Measurements from ENCODE around the gene HCK. TPM values are rescaled to one million over a fixed set of nuclear protein-coding genes. Genes with fewer than 3 reads are reported as not detected.

HCK gene
- total RNA-seq, 1 donor from 2014 or later: not detected

GRCh38 chr20:32111156-32111686, 59.2 kb downstream of the HCK start:
- H3K27ac Mint-ChIP-seq: peak overlapping the region; percentile 12
- no peaks in the 10 kb centered on the region for H3K9me3 Mint-ChIP-seq (ENCODE audit: low read depth)
- H3K4me1 Mint-ChIP-seq (ENCODE audit: low read depth): peaks cover 13% of the 10 kb centered on the region
- DNase-seq (ENCODE audit: low spot score, unreplicated experiment): no peak
- H3K36me3 Mint-ChIP-seq (ENCODE audit: insufficient read depth): peaks cover 2% of the 10 kb centered on the region
- peak overlapping the region; percentile 94 for H3K4me3 Mint-ChIP-seq (ENCODE audit: low read depth)
- TF ChIP-seq, protein P1, sequence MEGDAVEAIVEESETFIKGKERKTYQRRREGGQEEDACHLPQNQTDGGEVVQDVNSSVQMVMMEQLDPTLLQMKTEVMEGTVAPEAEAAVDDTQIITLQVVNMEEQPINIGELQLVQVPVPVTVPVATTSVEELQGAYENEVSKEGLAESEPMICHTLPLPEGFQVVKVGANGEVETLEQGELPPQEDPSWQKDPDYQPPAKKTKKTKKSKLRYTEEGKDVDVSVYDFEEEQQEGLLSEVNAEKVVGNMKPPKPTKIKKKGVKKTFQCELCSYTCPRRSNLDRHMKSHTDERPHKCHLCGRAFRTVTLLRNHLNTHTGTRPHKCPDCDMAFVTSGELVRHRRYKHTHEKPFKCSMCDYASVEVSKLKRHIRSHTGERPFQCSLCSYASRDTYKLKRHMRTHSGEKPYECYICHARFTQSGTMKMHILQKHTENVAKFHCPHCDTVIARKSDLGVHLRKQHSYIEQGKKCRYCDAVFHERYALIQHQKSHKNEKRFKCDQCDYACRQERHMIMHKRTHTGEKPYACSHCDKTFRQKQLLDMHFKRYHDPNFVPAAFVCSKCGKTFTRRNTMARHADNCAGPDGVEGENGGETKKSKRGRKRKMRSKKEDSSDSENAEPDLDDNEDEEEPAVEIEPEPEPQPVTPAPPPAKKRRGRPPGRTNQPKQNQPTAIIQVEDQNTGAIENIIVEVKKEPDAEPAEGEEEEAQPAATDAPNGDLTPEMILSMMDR (IDR thresholded peaks at IDR 0.05; ENCODE audit: unreplicated experiment): no peak
- H3K27me3 Mint-ChIP-seq: peaks cover 8% of the 10 kb centered on the region

DNA sequence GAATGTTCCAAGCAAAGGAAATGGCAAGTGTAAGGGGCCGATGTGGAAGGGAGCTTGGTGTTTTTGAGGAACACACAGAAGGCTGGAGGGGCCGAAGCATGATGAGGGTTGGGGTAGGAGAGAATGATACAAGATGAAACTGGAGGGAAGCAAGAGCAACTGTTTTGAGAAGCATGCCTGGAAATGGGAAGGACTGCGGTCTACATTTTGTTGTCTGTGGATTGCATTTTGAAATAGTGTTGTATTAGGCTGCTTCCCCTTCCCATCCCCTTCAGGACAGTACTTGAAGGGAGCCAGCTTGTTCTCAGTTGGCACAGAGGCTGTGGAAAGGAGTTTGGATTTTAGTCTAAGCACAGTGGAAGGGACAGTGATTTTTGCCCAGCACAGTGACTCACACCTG, 59.7 kb downstream of the HCK start:
- Mint-ChIP-seq H3K27ac (peak overlapping the region; percentile 3), H3K4me3 (ENCODE audit: low read depth) (peak overlapping the region; percentile 25)

GRCh38 chr20:32112841-32113240, 60.8 kb downstream of the HCK start:
- H3K4me3 Mint-ChIP-seq (ENCODE audit: low read depth): no peak overlapping the region
- TF ChIP-seq, protein P1 (IDR thresholded peaks at IDR 0.05; ENCODE audit: unreplicated experiment): no peak
- peaks cover 2% of the 10 kb centered on the region for H3K36me3 Mint-ChIP-seq (ENCODE audit: insufficient read depth)
- H3K9me3 Mint-ChIP-seq (ENCODE audit: low read depth): no peaks in the 10 kb centered on the region
- H3K27ac Mint-ChIP-seq: no peak overlapping the region
- no peak for DNase-seq (ENCODE audit: low spot score, unreplicated experiment)
- H3K4me1 Mint-ChIP-seq (ENCODE audit: low read depth): peaks cover 13% of the 10 kb centered on the region
- no peaks in the 10 kb centered on the region for H3K27me3 Mint-ChIP-seq

More for the DNA sequence above, 59.7 kb downstream of the HCK start:
- Mint-ChIP-seq H3K27me3 (peaks cover 5% of the 10 kb centered on the region), H3K4me1 (ENCODE audit: low read depth) (peaks cover 13% of the 10 kb centered on the region), H3K36me3 (ENCODE audit: insufficient read depth) (peaks cover 2% of the 10 kb centered on the region), H3K9me3 (ENCODE audit: low read depth) (no peaks in the 10 kb centered on the region)
- DNase-seq (ENCODE audit: low spot score, unreplicated experiment): no peak
- TF ChIP-seq, protein P1 (IDR thresholded peaks at IDR 0.05; ENCODE audit: unreplicated experiment): no peak

DNA sequence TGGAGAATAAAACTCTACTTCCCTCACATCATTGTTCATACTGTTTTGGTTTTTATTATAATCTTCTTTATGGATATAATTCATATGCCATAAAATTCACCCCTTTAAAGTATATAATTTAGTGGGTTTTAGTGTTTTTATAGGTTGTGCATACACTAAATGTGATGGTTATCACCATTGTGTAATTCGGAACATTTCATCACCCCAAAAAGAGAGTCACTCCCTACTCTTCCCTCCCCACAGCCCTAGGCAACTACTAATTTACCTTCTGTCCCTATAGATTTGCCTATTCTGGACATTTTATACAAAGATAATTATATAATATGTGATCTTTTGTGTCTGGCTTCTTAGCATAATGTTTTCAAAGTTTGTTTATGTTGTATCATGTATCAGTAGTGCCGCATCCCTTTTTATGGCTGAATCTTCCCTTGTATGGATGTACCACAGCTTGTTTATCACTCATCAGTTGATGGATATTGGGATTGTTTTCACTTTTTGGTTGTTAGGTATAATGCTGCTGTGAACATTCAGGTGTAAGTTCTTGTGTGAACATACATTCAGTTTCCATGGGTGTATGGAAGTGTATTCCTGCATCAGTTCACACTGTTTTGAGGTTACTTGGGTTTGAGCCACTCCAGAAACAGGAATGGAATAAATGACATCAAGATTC, 61.7 kb downstream of the HCK start:
- Mint-ChIP-seq H3K27me3 (no peaks in the 10 kb centered on the region), H3K9me3 (ENCODE audit: low read depth) (no peaks in the 10 kb centered on the region), H3K27ac (no peak overlapping the region), H3K4me3 (ENCODE audit: low read depth) (no peak overlapping the region), H3K4me1 (ENCODE audit: low read depth) (peaks cover 13% of the 10 kb centered on the region), H3K36me3 (ENCODE audit: insufficient read depth) (peaks cover 2% of the 10 kb centered on the region)
- TF ChIP-seq, protein P1 (IDR thresholded peaks at IDR 0.05; ENCODE audit: unreplicated experiment): no peak
- no peak for DNase-seq (ENCODE audit: low spot score, unreplicated experiment)

DNA sequence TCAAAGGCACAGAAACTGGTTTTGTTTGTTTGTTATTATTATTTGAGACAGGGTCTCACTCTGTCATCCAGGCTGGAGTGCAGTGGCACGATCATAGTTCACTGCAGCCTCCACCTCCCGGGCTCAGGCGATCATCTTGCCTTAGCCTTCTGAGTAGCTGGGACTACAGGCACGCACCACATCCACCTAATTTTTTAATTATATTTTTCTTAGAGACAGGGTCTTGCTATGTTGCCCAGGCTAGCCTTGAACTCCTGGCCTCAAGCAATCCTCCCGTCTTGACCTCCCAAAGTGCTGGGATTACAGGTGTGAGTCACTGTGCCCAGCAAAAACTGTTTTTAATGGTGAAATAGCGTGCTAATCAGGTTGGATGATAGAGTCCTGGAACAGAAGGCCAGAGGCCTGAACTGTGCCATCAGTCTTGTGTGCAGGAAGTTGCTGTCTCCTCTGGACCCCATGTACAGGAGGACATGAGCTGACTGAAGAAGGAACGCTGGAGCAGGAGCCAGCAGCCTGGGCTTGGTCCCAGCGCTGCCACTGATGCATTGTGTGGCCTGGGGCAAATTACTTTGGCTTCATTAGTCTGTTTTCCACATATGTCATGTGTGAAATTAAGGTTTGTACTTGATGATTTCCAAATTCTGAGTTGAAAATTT, 62.4 kb downstream of the HCK start:
- Mint-ChIP-seq H3K9me3 (ENCODE audit: low read depth) (no peaks in the 10 kb centered on the region), H3K4me3 (ENCODE audit: low read depth) (no peak overlapping the region), H3K4me1 (ENCODE audit: low read depth) (peaks cover 13% of the 10 kb centered on the region), H3K27ac (no peak overlapping the region), H3K36me3 (ENCODE audit: insufficient read depth) (peaks cover 2% of the 10 kb centered on the region), H3K27me3 (no peaks in the 10 kb centered on the region)
- TF ChIP-seq, protein P1 (IDR thresholded peaks at IDR 0.05; ENCODE audit: unreplicated experiment): no peak
- no peak for DNase-seq (ENCODE audit: low spot score, unreplicated experiment)
